H9 (cell line): ENCODE data around the gene ZNF84. TPM values are rescaled to one million over a fixed set of nuclear protein-coding genes. Genes with fewer than 3 reads are reported as not detected.

ENCODE experiments used
- DNase-seq: peaks from one replicate; pipeline ENCODE4 v3.0.0-alpha.2; 2017
- H2AFZ ChIP-seq: one replicate; pipeline ENCODE4 v1.6.1; 2013; ENCODE audit warnings: mild to moderate bottlenecking, low read length, control low read depth, moderate library complexity
- H2AK5ac ChIP-seq: 2 replicates; pipeline ENCODE4 v1.6.1; 2013; ENCODE audit warnings: low read length, control low read depth, mixed read lengths; ENCODE audit not compliant: insufficient read length
- H2BK120ac ChIP-seq: one replicate; pipeline ENCODE4 v1.6.1; 2013; ENCODE audit warnings: low read depth, mild to moderate bottlenecking, low read length, control low read depth, inconsistent platforms; ENCODE audit not compliant: poor library complexity, severe bottlenecking
- H2BK12ac ChIP-seq: 2 replicates; pipeline ENCODE4 v1.6.1; 2013; ENCODE audit warnings: low read length, control low read depth, mixed read lengths, low read depth; ENCODE audit not compliant: insufficient read length
- H2BK15ac ChIP-seq: 2 replicates; pipeline ENCODE4 v1.6.1; 2013; ENCODE audit warnings: low read depth, low read length, control low read depth
- H2BK20ac ChIP-seq: one replicate; pipeline ENCODE4 v1.6.1; 2013; ENCODE audit warnings: low read depth, mild to moderate bottlenecking, low read length, control low read depth, inconsistent platforms; ENCODE audit not compliant: poor library complexity, severe bottlenecking
- H2BK5ac ChIP-seq: 2 replicates; pipeline ENCODE4 v1.6.1; 2013; ENCODE audit warnings: low read length, control low read depth, mixed read lengths; ENCODE audit not compliant: insufficient read length
- H3K14ac ChIP-seq: 2 replicates; pipeline ENCODE4 v1.6.1; 2013; ENCODE audit warnings: low read length, control low read depth; ENCODE audit not compliant: insufficient read depth
- H3K18ac ChIP-seq: 2 replicates; pipeline ENCODE4 v1.6.1; 2013; ENCODE audit warnings: low read depth, mild to moderate bottlenecking, mixed read lengths, low read length, control low read depth; ENCODE audit not compliant: insufficient read length
- H3K23ac ChIP-seq: 2 replicates; pipeline ENCODE4 v1.6.1; 2013; ENCODE audit warnings: low read length, control low read depth, mixed read lengths, low read depth; ENCODE audit not compliant: insufficient read length
- H3K23me2 ChIP-seq: 2 replicates; pipeline ENCODE4 v1.6.1; 2013; ENCODE audit warnings: low read depth, mild to moderate bottlenecking, mixed read lengths, low read length, control low read depth; ENCODE audit not compliant: insufficient read length, poor library complexity, severe bottlenecking
- H3K27ac ChIP-seq: 2 replicates; pipeline ENCODE4 v1.5.1; 2013; ENCODE audit warnings: low read length, control low read depth, mixed read lengths, low read depth; ENCODE audit not compliant: insufficient read length
- H3K27me3 ChIP-seq: 2 replicates; pipeline ENCODE4 v1.6.1; 2013; ENCODE audit warnings: low read length, control low read depth, inconsistent platforms; ENCODE audit not compliant: insufficient read depth
- H3K4ac ChIP-seq: 2 replicates; pipeline ENCODE4 v1.6.1; 2013; ENCODE audit warnings: low read depth, mild to moderate bottlenecking, control low read depth, inconsistent platforms, low read length, moderate library complexity
- H3K4me1 ChIP-seq: 2 replicates; pipeline ENCODE4 v1.6.1; 2013; ENCODE audit warnings: low read length, control low read depth, inconsistent platforms; ENCODE audit not compliant: insufficient read depth
- H3K4me2 ChIP-seq: 2 replicates; pipeline ENCODE4 v1.6.1; 2013; ENCODE audit warnings: low read length, control low read depth, mixed read lengths; ENCODE audit not compliant: insufficient read length, insufficient read depth
- H3K56ac ChIP-seq: 2 replicates; pipeline ENCODE4 v1.6.1; 2013; ENCODE audit warnings: low read depth, mild to moderate bottlenecking, mixed read lengths, low read length, control low read depth; ENCODE audit not compliant: insufficient read length
- H3K79me1 ChIP-seq: 2 replicates; pipeline ENCODE4 v1.6.1; 2013; ENCODE audit warnings: low read depth, mild to moderate bottlenecking, moderate library complexity, low read length, control low read depth, inconsistent platforms; ENCODE audit not compliant: insufficient read depth, poor library complexity, severe bottlenecking
- H3K79me2 ChIP-seq: 2 replicates; pipeline ENCODE4 v1.6.1; 2013; ENCODE audit warnings: low read length, control low read depth, inconsistent platforms; ENCODE audit not compliant: insufficient read depth
- H3K9ac ChIP-seq: 2 replicates; pipeline ENCODE4 v1.6.1; 2013; ENCODE audit warnings: low read length, control low read depth, mixed read lengths; ENCODE audit not compliant: insufficient read length; ENCODE audit errors: extremely low read depth
- H3K9me3 ChIP-seq: one replicate; pipeline ENCODE4 v1.6.1; 2013; ENCODE audit warnings: low read depth, low read length, inconsistent platforms; ENCODE audit not compliant: control insufficient read depth
- H3T11ph ChIP-seq: one replicate; pipeline ENCODE4 v1.6.1; 2013; ENCODE audit warnings: mild to moderate bottlenecking, low read length, control low read depth, inconsistent platforms
- H4K20me1 ChIP-seq: one replicate; pipeline ENCODE4 v1.6.1; 2013; ENCODE audit not compliant: control insufficient read depth, insufficient read length, insufficient read depth
- H4K5ac ChIP-seq: 2 replicates; pipeline ENCODE4 v1.6.1; 2013; ENCODE audit warnings: low read depth, mild to moderate bottlenecking, mixed read lengths, low read length, control low read depth; ENCODE audit not compliant: insufficient read length
- H4K8ac ChIP-seq: replicated peaks from 2 replicates; pipeline ENCODE4 v1.6.1; 2013; ENCODE audit warnings: low read length, control low read depth, mixed read lengths, low read depth; ENCODE audit not compliant: insufficient read length
- H4K91ac ChIP-seq: 2 replicates; pipeline ENCODE4 v1.6.1; 2013; ENCODE audit warnings: low read depth, mild to moderate bottlenecking, moderate library complexity, mixed read lengths, low read length, control low read depth; ENCODE audit not compliant: insufficient read length
- H3K27ac Mint-ChIP-seq, 3 experiments: 2 replicates in 2 of 3; 3 replicates in 1 of 3; pipeline ENCODE4 v1.8.0; 2020 to 2021; ENCODE audit warnings: mixed read lengths in 3 of 3, mild to moderate bottlenecking in 1 of 3, moderate library complexity in 1 of 3
- H3K27me3 Mint-ChIP-seq: 2 replicates; pipeline ENCODE4 v1.8.0; 2021; ENCODE audit warnings: low read depth, mild to moderate bottlenecking, moderate library complexity, mixed read lengths
- H3K36me3 Mint-ChIP-seq, 3 experiments: 2 replicates in 2 of 3; 3 replicates in 1 of 3; pipeline ENCODE4 v1.8.0; 2020 to 2021; ENCODE audit warnings: low read depth in 3 of 3, mixed read lengths in 3 of 3; ENCODE audit not compliant: insufficient read depth in 1 of 3
- H3K4me1 Mint-ChIP-seq, 2 experiments: 2 replicates each; pipeline ENCODE4 v1.8.0; 2020; ENCODE audit warnings: mixed read lengths in 2 of 2
- H3K4me3 Mint-ChIP-seq, 2 experiments: 2 replicates in 1 of 2; 3 replicates in 1 of 2; pipeline ENCODE4 v1.8.0; 2020 to 2021; ENCODE audit warnings: mild to moderate bottlenecking in 2 of 2, mixed read lengths in 2 of 2, moderate library complexity in 1 of 2
- H3K9me3 Mint-ChIP-seq, 2 experiments: 2 replicates in 1 of 2; 3 replicates in 1 of 2; pipeline ENCODE4 v1.8.0; 2020; ENCODE audit warnings: mild to moderate bottlenecking in 2 of 2, mixed read lengths in 2 of 2, moderate library complexity in 1 of 2
- WGBS: extraction: QIAGEN DNeasy Blood & Tissue Kit; methylation state at CpG from one replicate; pipeline ENCODE4 v1.1.7; 2013; ENCODE audit warnings: missing lambda C conversion rate, low lambda C conversion rate, mixed read lengths; ENCODE audit not compliant: insufficient read length; ENCODE audit errors: extremely low coverage; 5-methylcytosine and 5-hydroxymethylcytosine counted together
- total RNA-seq: library from RNA; stranded (reverse); gene quantifications from 2 replicates; pipeline ENCODE4 v1.2.1, GENCODE V29; 2021
- TF ChIP-seq, protein P1 (sequence below): fragments of 200-600 bp; sonication (generic); conservative IDR thresholded peaks from 3 replicates; pipeline ENCODE4 v1.8.0; 2021; ENCODE audit warnings: antibody characterized with exemption, mild to moderate bottlenecking

Gene ZNF84
- total RNA-seq, 1 experiment from 2014 or later: 45.1 TPM

GRCh38 chr12:133080368-133081158 is 43.3 kb downstream of the ZNF84 start, which contains the start of gene ZNF140:
TSS of gene ZNF140 (plus strand) at chr12:133080923. CDS start at chr12:133081321, 398 bp downstream.
- Histone ChIP-seq H3K9ac (peak within 1 kb of the TSS; percentile 76), H2BK15ac (no peak within 1 kb of the TSS), H3K9me3 (peaks cover 35% of the 10 kb centered on the region), H4K5ac (peak within 1 kb of the TSS; percentile 64), H3K4me2 (peak within 1 kb of the TSS; percentile 77), H2BK12ac (no peak within 1 kb of the TSS), H4K20me1 (no peaks in the 10 kb centered on the region), H3K23ac (no peak within 1 kb of the TSS), H4K8ac (no peak within 1 kb of the TSS), H2BK120ac (peak within 1 kb of the TSS; percentile 2), H3K27ac (peak within 1 kb of the TSS; percentile 53), H3K18ac (peak within 1 kb of the TSS; percentile 90), H3K14ac (peak within 1 kb of the TSS; percentile 94), H3K79me1 (no peaks in the 10 kb centered on the region), H3T11ph (no peak within 1 kb of the TSS), H3K23me2 (peaks cover 3% of the 10 kb centered on the region), H2BK5ac (no peak within 1 kb of the TSS), H3K4ac (no peak within 1 kb of the TSS; the same call in 1 of the 2 replicates), H3K27me3 (no peaks in the 10 kb centered on the region), H3K56ac (no peak within 1 kb of the TSS), H3K4me1 (no peaks in the 10 kb centered on the region), H2AFZ (no peak within 1 kb of the TSS), H2AK5ac (no peak within 1 kb of the TSS), H3K79me2 (no peaks in the 10 kb centered on the region; the same call in 1 of the 2 replicates), H4K91ac (no peak within 1 kb of the TSS), H2BK20ac (no peak within 1 kb of the TSS)
- Mint-ChIP-seq H3K9me3 (peaks cover 39 to 68% of the 10 kb centered on the region in 2 experiments), H3K27me3 (no peaks in the 10 kb centered on the region), H3K4me1 (peaks cover 4 to 6% of the 10 kb centered on the region in 2 experiments; a peak in 3 of 4 replicates), H3K36me3 (peaks cover 45 to 49% (median 49%) of the 10 kb centered on the region in 3 experiments), H3K27ac (peak within 1 kb of the TSS in 2 of 3 experiments; percentile 97 to 98; a peak in 4 of 7 replicates), H3K4me3 (no peak within 1 kb of the TSS)
- DNase-seq: peak; percentile 99
- TF ChIP-seq, protein P1, sequence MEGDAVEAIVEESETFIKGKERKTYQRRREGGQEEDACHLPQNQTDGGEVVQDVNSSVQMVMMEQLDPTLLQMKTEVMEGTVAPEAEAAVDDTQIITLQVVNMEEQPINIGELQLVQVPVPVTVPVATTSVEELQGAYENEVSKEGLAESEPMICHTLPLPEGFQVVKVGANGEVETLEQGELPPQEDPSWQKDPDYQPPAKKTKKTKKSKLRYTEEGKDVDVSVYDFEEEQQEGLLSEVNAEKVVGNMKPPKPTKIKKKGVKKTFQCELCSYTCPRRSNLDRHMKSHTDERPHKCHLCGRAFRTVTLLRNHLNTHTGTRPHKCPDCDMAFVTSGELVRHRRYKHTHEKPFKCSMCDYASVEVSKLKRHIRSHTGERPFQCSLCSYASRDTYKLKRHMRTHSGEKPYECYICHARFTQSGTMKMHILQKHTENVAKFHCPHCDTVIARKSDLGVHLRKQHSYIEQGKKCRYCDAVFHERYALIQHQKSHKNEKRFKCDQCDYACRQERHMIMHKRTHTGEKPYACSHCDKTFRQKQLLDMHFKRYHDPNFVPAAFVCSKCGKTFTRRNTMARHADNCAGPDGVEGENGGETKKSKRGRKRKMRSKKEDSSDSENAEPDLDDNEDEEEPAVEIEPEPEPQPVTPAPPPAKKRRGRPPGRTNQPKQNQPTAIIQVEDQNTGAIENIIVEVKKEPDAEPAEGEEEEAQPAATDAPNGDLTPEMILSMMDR: peak; percentile 34; the same call in 2 of the 3 replicates
- WGBS: no CpG with 5 or more reads among the region's 69 CpGs
